Measurements from ENCODE around the gene TUBGCP6.

The TUBGCP6 gene

GRCh38 chr22:50227579-50228215, 17.1 kb downstream of the TUBGCP6 start:
- DNase-seq (ENCODE audit: low read depth in 4 of 4, low spot score in 1 of 4), result no peak

- DNase-seq (ENCODE audit: low read depth in 4 of 4, low spot score in 1 of 4), result no peak
Measured at GRCh38 chr22:50226875-50227165, 18.0 kb downstream of the TUBGCP6 start.

- no peak for DNase-seq (ENCODE audit: low read depth in 4 of 4, low spot score in 1 of 4)
Measured at GRCh38 chr22:50226063-50226874, 18.6 kb downstream of the TUBGCP6 start.

GRCh38 chr22:50225200-50225969, 19.4 kb downstream of the TUBGCP6 start:
- DNase-seq (ENCODE audit: low read depth in 4 of 4, low spot score in 1 of 4), result no peak

- no peak for DNase-seq (ENCODE audit: low read depth in 4 of 4, low spot score in 1 of 4)
Measured at GRCh38 chr22:50224071-50224470, 20.8 kb downstream of the TUBGCP6 start.

- DNase-seq (ENCODE audit: low read depth in 4 of 4, low spot score in 1 of 4), result no peak
Measured at GRCh38 chr22:50222508-50222907, 22.3 kb downstream of the TUBGCP6 start.

- DNase-seq (ENCODE audit: low read depth in 4 of 4, low spot score in 1 of 4), result no peak
Measured at GRCh38 chr22:50221410-50222300, 23.2 kb downstream of the TUBGCP6 start.

GRCh38 chr22:50220603-50221409, 24.0 kb downstream of the TUBGCP6 start:
- no peak for DNase-seq (ENCODE audit: low read depth in 4 of 4, low spot score in 1 of 4)

GRCh38 chr22:50219800-50220602, 24.8 kb downstream of the TUBGCP6 start:
- DNase-seq (ENCODE audit: low read depth in 4 of 4, low spot score in 1 of 4), result no peak

GRCh38 chr22:50218996-50219727, 25.7 kb downstream of the TUBGCP6 start:
- no peak for DNase-seq (ENCODE audit: low read depth in 4 of 4, low spot score in 1 of 4)

GRCh38 chr22:50218153-50218995, 26.4 kb downstream of the TUBGCP6 start:
- no peak for DNase-seq (ENCODE audit: low read depth in 4 of 4, low spot score in 1 of 4)

GRCh38 chr22:50217543-50218152, 27.2 kb downstream of the TUBGCP6 start:
- no peak for DNase-seq (ENCODE audit: low read depth in 4 of 4, low spot score in 1 of 4)

GRCh38 chr22:50216684-50217520, 27.9 kb downstream of the TUBGCP6 start:
- no peak for DNase-seq (ENCODE audit: low read depth in 4 of 4, low spot score in 1 of 4)

- DNase-seq (ENCODE audit: low read depth in 4 of 4, low spot score in 1 of 4), result no peak
Measured at GRCh38 chr22:50216055-50216683, 28.7 kb downstream of the TUBGCP6 start.

- no peak for DNase-seq (ENCODE audit: low read depth in 4 of 4, low spot score in 1 of 4)
Measured at GRCh38 chr22:50215297-50216054, 29.3 kb downstream of the TUBGCP6 start.
